Renal cortex interstitium (tissue), 11 donors: Measurements from ENCODE around the gene CNTNAP2. TPM values are rescaled to one million over a fixed set of nuclear protein-coding genes. Genes with fewer than 3 reads are reported as not detected.
A peak's percentile ranks its signal among the peaks of the same experiment; 100 is the strongest.

Experiments
- DNase-seq, 11 donors: peaks; one replicate each; pipeline ENCODE4 v3.0.0-alpha.2; 2013; ENCODE audit warnings: low read depth in 9 of 11, low spot score in 4 of 11; ENCODE audit errors: extremely low read depth in 1 of 11
- polyA plus RNA-seq, 3 donors: library from polyadenylated mRNA; unstranded; fragments of 120-200 nt; gene quantifications; one replicate each; pipeline ENCODE4 v1.2.1, GENCODE V29; 2013; ENCODE audit not compliant: insufficient read length in 3 of 3

The CNTNAP2 gene
- polyA plus RNA-seq, 3 donors: 25.6 to 29.3 (median 26.6) TPM

DNA sequence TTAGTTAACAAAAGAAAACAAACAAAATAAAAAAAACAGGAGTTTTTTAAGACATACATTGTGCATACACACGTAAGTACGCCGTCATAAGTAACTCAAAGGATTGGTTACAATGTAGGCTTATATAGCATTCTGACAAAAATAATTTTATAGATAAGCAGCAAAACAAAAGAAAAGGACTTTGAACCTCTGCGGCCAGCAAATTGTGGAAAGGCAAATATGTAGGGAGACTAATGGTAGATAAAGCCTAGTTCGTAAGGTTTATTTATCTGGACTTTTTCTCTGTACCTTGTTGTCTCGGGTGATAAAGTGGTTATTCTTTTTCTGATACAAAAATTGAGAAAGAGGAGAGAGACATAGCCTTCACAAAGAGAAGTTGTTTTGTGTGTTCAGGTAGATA, 891.9 kb downstream of the CNTNAP2 start:
- DNase-seq: no peak

DNA sequence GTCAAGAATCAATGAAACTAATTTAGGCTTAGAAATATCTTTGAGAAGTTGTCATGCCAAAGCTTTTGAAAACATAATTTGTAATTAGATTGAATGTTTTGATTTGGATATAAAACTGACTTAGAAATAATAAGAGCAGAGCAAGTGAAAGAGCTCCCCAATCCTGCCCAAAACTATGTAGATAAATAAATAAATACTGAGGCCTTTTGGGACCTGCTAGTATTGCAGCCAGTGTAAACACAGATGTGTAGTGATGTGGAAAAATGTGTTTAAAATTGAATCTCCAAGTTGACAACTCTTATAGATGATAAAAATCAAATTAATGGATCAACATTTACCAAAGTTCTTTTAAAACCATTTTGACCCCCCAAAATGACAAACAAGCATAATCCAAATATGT, 896.1 kb downstream of the CNTNAP2 start:
- no peak for DNase-seq

DNA sequence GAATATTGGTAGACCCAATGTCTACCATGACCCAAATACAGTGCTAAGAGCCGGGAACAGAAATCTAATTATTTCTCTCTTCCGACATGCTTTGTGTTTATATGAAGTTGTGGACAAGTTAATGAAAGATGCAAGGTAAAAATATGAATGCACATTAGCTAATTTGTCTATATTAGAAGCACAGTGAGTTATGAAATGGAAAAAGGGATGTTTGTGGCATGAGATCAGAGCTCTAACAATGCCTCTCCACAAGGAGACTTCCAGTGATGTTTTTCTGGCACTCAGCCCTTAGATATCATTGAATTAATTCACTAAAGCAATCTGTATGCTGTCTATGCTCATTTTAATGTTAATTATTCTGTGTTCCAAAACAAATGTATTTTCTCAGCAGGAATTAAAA, 897.2 kb downstream of the CNTNAP2 start:
- DNase-seq: peak in 1 of 11 donors; percentile 1

DNA sequence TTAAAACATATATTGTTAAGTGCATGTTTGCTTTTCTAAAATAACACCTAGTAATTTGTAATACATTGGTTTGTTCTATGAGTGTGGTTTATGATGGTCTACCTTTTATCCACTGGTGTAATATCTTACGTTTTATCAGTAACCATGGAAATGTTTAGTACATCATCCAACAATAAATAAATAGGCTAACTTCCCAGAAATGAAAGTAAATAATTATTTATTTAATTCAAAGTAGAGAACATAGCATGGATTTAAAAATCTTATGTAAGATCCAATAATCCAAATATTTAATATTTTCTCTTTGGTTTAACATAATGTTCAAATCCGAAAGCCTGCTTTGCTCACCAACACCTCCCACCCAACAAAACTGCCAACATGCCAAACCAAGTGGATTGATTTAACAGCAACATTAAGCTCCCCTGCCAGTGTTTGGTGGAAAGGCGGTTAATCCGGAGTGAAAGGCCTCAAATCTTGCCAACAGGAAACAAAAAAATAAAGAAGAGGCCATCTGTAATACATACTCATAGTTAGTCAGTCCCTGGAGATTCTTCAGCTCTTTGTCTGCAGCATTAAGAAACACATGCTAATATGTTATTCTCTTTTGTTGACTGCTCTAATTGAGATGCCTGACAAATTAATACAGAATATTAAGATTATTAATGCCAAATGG, 897.8 kb downstream of the CNTNAP2 start:
- no peak for DNase-seq

DNA sequence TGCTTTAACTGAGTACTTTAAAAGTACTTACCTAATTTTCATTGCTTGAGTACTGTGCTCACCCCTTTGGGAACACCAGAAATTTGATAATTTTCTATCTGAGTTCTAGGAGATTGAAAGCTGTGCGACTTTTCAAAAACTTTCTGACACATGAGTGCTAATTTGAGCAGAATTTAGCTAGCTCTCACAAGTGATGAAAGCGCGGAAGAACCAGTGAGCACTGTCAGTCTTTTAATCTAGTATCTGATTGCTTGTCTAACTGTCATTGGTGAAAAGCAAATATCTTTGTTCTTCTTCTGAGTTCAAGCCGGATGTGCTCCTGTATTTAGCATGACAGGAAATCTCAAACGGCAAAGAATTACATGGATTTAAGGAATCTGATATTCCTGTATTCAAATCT, 899.4 kb downstream of the CNTNAP2 start:
- no peak for DNase-seq

DNA sequence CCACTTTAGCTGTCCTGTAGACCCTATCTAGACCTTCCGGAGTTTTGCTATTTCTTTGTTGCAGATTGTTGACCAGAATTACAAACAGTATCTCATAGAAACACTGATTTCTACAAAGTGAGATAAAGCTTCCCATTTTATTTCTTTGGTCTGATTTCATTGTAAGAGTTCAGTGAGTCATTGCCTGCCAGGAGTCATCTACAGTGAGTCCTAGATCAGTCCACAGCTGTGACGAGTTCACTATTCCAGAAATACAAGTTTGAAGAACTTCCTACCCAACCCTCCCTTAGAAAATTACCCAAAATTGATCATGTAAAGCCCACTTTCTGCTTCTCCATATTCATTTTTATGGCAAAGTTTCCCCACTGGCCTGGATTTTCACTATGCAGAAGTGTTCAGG, 905.5 kb downstream of the CNTNAP2 start:
- no peak for DNase-seq

DNA sequence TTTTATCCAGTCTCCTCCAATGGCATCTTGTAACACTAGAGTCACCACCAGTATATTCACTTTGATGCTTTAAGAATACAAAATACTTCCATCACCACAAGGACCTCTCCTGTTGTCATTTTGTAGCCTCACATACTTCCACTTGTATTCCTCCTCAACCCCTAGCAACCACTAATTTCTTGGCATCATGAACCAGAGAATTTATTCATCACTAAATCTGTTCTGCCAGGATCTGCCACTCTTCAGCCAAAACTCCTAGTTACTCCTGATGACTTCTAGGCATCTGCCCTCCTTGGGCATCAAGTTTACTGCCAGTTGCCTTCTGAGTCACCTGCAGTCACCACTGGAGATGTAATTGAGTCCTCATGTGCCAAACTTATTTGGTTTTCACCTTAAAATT, 906.8 kb downstream of the CNTNAP2 start:
- no peak for DNase-seq

DNA sequence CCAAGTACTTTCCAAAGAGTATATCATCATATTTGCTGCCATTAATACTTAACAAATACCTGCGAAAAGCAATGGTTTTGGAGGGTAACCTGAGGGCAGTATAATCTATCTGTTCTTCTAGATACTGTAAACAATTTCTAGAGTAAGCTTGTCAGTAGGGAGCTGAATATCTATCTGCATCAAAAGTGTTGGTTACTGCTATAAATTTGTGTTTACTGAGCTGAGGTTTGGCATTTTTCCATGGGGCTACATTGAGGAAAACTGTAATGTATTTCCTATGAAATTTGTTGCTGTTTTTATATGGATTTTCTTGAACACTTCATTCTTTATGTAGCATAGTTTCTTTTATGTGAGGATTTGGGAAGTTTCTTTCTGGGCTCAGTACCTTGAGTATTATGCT, 913.4 kb downstream of the CNTNAP2 start:
- DNase-seq: no peak

DNA sequence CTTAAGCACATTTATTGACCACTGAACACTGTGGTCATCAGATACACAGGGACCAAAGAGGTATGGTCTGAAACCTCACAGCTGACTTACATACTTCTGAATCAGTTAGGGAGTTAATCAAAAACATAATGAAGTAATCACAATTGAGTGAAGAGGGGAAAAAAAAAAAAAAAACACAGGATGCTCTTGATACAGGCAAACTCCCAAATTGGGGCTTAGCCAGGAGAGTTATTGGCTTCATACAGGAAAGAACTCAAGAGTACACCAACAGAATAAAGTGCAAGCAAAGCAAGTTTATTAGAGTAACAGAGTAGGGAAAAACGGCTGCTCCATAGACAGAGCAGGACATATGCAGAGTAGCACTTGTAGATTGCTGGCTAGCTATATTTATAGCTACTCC, 917.0 kb downstream of the CNTNAP2 start:
- no peak for DNase-seq

DNA sequence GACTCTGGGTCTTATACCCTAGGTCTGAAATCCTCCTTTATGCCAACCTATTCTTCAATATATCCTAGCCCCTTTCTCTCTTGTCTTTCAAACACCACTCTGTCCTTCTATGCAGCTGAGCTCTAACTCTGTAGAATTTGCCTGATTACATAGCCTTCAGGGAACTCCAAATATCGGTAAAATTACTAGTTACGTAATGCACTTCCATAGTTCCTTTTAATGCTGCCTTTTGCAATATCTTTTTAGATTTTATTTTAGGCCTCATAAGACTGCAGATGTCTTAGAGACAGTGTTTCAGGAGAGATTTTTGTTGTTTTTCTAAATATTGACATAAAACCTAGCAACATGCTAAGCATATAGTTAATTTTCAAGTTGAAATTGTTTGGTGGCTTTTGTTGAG, 924.8 kb downstream of the CNTNAP2 start:
- DNase-seq: no peak

DNA sequence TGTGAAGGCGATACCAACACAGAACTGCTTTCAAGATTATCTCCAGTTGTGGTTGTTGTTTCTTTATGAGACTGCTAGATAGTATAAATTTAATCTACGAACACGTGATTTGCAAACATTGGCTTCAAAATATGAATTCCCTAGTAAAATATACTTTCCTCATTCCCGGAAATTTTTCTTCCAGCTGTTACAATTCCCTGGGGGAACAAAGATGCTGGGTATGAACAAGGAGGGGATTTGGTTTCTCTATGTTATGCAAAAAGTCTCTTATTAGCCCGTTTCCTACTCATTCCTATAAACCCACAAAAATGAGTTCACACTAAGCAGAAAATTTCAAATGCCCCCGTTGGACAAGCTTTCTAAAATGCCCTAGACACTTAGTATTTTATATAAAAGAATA, 928.3 kb downstream of the CNTNAP2 start:
- DNase-seq: no peak

DNA sequence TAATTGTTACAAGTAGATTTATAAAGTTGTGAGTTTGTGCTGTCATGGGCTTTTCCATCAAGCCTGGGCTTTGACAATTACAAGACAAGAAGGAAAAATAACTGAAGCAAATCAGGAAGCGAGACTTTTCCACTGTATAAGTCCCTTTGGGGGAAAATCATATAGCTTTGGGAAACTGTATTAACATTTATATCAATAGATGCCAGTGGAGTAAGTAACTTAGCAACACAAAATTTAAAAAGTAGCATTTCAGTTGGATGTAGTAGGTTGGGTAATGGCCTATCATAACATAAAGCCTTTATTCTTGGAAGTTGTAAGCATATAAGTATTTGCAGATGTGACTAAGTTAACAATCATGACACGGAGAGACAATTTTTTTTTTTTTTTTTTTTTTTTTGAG, 931.1 kb downstream of the CNTNAP2 start:
- no peak for DNase-seq

DNA sequence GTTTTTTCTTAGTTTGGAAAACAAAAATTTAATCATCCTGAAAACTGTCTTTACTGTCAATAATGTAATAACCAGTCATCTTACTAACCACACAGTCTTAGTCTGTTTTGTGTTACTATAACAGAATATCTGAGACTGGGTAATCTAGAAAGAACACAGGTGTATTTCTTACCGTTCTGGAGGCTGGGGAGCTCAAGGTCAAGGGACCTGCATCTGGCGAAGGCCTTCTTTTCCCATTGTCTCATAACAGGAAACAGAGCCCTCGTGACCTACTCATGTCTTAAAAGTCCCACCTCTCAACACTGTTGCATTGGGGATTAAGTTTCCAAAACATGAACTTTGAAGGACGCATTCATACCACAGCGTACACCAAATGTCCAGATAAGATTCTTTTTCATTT, 932.3 kb downstream of the CNTNAP2 start:
- DNase-seq: no peak

DNA sequence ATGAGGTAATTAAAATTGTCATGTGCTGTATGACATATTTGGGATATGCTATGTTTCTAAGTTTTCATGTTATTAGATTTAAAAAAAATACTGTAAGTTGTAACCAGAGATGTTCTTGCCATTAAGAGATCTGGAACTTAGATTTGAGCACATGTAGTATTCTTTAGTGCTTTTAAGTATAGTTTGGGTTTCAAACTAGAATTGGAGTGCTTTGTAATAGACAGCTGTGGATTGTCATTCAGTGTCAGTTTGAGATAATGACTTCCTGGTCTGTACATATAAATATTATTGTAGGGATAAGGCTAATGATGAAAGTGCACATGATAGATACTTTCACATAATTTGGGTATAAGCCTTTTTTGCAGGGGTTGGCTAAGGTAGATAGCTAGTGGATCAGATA, 936.2 kb downstream of the CNTNAP2 start:
- no peak for DNase-seq

DNA sequence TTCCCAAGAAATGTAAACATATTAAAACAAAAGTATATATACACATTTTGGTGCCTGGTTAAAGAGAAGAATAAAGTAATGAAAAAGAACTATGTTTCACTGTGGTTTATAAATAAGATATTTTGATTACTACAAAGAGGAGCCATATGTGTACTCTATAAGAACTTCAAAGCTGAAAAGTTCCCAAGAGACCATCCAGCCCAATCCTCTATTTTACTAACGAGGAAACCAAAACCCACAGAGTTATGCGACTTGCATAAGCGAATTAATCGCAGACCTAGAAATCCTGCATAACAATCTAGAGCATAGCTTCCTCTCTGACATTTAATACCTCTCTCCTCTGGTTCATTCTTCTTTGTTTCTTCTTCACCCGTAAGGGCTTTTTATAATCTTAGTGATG, 937.1 kb downstream of the CNTNAP2 start:
- no peak for DNase-seq

DNA sequence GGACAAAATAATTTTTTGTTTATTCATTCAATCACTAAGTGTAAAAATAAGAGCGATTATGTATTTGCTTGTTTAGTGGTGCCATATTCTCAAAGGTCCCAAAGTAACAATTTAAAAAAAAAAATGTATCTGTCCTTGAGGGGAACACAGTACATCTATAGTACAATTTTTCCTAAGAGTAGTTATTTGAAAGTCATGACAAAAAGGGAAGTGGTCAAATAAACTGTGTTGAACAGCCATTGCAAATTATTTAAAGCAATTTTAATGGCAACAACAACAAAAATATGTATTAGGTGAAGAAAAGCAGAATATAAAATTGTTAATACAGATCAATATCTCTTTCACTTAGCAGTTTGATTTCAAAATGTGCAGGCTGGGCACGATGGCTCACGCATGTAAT, 943.5 kb downstream of the CNTNAP2 start:
- DNase-seq: no peak

DNA sequence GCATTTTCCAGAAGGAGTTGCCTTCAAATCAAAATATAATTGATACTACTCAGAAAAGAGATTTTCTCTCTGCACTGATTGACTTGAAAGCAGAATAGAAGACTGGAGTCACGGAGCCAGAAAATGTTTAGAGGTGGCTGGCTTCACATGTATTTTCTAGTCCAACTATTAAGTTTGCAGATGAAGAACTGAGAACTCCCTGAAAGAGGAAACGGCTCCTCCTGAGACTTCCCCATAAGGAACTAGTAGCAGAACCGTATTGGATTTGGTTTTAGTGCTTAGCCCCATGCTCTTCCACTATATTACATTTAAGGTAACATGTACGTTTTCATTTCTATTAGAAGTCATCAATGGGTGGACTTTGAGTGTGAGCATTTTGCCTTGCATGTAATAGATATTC, 946.3 kb downstream of the CNTNAP2 start:
- DNase-seq: no peak

DNA sequence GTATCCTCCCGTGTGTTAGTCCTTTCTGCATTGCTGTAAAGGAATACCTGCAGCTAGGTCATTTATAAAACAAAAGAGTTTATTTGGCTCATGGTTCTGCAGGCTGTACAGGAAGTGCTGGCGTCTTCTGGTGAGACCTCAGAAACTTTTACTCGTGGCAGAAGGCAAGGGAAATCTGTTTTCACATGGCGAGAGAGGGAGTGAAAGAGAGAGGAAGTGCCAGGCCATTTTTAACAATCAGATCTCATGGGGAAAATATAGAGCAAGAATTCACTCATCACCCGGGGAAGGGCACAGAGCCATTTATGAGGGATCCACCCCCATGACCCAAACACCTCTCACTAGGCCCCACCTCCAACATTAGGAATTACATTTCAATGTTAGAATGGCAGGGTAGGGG, 952.2 kb downstream of the CNTNAP2 start:
- no peak for DNase-seq

DNA sequence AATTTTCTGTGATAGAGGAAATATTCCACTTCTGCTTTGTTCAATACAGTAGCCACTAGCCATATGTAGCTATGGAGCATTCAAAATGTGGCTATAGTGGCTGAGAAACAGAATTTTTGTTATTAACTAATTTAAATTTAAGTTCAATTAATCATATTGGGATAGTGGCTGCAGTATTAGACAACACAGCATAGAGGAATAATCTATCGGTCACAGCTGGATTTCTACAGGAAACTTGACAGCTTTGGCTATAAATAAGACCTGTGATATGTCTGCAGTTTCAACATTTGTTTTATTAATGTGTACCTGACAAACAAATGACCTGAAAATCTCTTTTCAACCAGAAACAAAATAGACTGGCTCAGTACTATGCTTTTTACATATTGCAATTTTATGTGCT, 953.2 kb downstream of the CNTNAP2 start:
- DNase-seq: no peak

DNA sequence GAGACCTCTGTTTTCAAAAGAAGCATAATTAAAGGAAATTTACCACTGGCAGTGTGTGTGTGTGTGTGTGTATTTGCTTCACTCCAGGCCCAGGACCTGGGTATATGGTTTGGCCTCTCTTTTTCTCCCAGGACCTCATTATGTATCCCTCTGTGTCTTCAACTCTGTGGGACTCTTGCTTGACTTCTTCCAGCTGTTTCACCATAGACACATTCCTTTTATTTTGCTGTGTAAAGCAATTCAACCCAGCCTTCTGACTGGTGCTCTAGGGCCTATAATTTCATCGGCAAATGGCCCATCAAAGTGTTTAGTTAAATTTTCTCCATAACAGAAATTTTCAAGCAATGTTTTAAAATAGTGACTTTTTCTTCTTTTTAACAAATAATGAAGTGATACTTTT, 954.3 kb downstream of the CNTNAP2 start:
- peak in 2 of 11 donors; percentile 7 to 11 for DNase-seq

DNA sequence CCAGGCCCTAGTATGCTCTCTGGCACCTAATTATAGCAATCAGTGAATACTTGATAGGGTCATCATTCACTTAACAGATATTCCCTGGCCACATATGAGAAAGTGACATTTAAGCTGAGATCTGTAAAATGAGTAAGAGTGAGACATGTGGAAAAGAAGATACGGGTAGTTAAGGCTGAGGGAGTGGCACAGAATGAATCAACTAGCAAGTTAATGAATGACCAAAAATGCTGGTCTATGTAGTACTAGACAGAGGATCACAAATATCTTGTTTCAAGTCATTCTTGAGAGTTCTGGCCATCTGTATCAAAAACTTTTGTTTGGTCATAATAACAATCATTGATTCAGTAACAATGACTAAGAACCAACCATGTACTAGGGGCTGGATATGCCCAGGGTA, 954.9 kb downstream of the CNTNAP2 start:
- no peak for DNase-seq

DNA sequence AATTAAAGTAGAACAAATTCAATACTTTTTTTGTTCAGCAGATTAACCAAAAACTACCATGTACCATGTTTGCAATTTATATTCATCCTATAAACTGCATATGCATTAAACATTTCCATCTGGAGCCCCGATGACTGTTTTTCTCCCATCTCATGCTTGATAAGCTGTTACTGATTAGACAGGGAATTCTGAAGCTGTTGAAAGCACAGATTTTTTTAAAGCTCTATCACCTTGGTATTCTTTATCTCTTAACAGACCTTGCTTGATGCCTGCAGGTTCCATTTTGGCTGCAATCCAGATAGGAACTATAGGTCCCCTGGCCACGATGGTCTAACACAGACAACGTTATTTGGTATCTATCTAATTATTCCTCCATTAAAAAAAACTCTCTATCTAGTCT, 961.7 kb downstream of the CNTNAP2 start:
- no peak for DNase-seq
